ENCODE results near the gene GALNT7. TPM values are rescaled to one million over a fixed set of nuclear protein-coding genes. Genes with fewer than 3 reads are reported as not detected.

GALNT7 gene
- total RNA-seq, 1 experiment from 2014 or later = 156 TPM

GRCh38 chr4:173130687-173131086 lies 37.9 kb upstream of the GALNT7 start:
- TF ChIP-seq POLR2AphosphoS5 (IDR thresholded peaks at IDR 0.05; ENCODE audit: low read depth, low read length) = no peak
- TF ChIP-seq CTCF (IDR thresholded peaks at IDR 0.05) = no peak
- TF ChIP-seq TCF7L2 (IDR thresholded peaks at IDR 0.05; ENCODE audit: low read depth, low read length) = no peak
- no peak for TF ChIP-seq SIN3A (IDR thresholded peaks at IDR 0.05; ENCODE audit: borderline replicate concordance, insufficient read depth, low read depth, low read length)
- TF ChIP-seq REST (IDR thresholded peaks at IDR 0.05; ENCODE audit: insufficient read depth in 1 of 2, low read depth in 2 of 2, low read length in 1 of 2) = no peak
- no peaks in the 10 kb centered on the region for H3K4me1 ChIP-seq (ENCODE audit: control insufficient read depth, insufficient read depth, low read length)
- no peak overlapping the region for H3K27ac ChIP-seq (ENCODE audit: low read length)
- H3K36me3 ChIP-seq (ENCODE audit: control insufficient read depth, insufficient read depth, low read length) = no peaks in the 10 kb centered on the region
- ChIA-PET CTCF (no interaction called here), POLR2A (no interaction called here)
- H3K4me3 ChIP-seq (ENCODE audit: low read depth in 2 of 2, low read length in 2 of 2) = no peak overlapping the region
- H3K27me3 ChIP-seq (ENCODE audit: control insufficient read depth, insufficient read depth, low read length) = no peaks in the 10 kb centered on the region
- intact Hi-C loops (cut with micrococcal nuclease; ENCODE audit: unreplicated experiment) (no loop called here), in situ Hi-C loops (cut with HindIII; ENCODE audit: low pct_unique_long_range_greater_than_20kb, low sequenced_read_pairs) (no loop called here)
- no TSS peak for BruUV-seq (replicated peaks)
- no peak for DNase-seq (ENCODE audit: low read depth, low spot score)
- ATAC-seq = no peak
- no peaks in the 10 kb centered on the region for H3K9me3 ChIP-seq (ENCODE audit: control insufficient read depth, insufficient read depth, low read depth, low read length)

- in situ Hi-C loops (cut with HindIII; ENCODE audit: low pct_unique_long_range_greater_than_20kb, low sequenced_read_pairs) (no loop called here), intact Hi-C loops (cut with micrococcal nuclease; ENCODE audit: unreplicated experiment) (no loop called here)
- Histone ChIP-seq H3K36me3 (ENCODE audit: control insufficient read depth, insufficient read depth, low read length) (no peaks in the 10 kb centered on the region), H3K9me3 (ENCODE audit: control insufficient read depth, insufficient read depth, low read depth, low read length) (no peaks in the 10 kb centered on the region), H3K27ac (ENCODE audit: low read length) (no peak overlapping the region), H3K27me3 (ENCODE audit: control insufficient read depth, insufficient read depth, low read length) (no peaks in the 10 kb centered on the region), H3K4me3 (ENCODE audit: low read depth in 2 of 2, low read length in 2 of 2) (no peak overlapping the region), H3K4me1 (ENCODE audit: control insufficient read depth, insufficient read depth, low read length) (no peaks in the 10 kb centered on the region)
- no TSS peak for BruUV-seq (replicated peaks)
- POLR2A ChIA-PET = no interaction called here
- DNase-seq (ENCODE audit: low read depth, low spot score) (no peak), ATAC-seq (no peak)
- TF ChIP-seq POLR2AphosphoS5 (IDR thresholded peaks at IDR 0.05; ENCODE audit: low read depth, low read length) = no peak
- no peak for TF ChIP-seq TCF7L2 (IDR thresholded peaks at IDR 0.05; ENCODE audit: low read depth, low read length)
- no peak for TF ChIP-seq CTCF (IDR thresholded peaks at IDR 0.05)
- no peak for TF ChIP-seq REST (IDR thresholded peaks at IDR 0.05; ENCODE audit: insufficient read depth in 1 of 2, low read depth in 2 of 2, low read length in 1 of 2)
- no peak for TF ChIP-seq SIN3A (IDR thresholded peaks at IDR 0.05; ENCODE audit: borderline replicate concordance, insufficient read depth, low read depth, low read length)
- CTCF ChIA-PET = no interaction called here
These were observed 34.2 kb upstream of the GALNT7 start for GRCh38 chr4:173134426-173134825.
